Activated CD8-positive, alpha-beta memory T cell treated with anti-CD3 and anti-CD28 coated beads, Interleukin-2, amount 50 U/mL, for 24 hours (primary cell): ENCODE data around the gene BET1.

Experiments used
- DNase-seq: peaks from one replicate; pipeline ENCODE4 v3.0.0-alpha.2; 2020; ENCODE audit errors: extremely low read depth

The BET1 gene

DNA sequence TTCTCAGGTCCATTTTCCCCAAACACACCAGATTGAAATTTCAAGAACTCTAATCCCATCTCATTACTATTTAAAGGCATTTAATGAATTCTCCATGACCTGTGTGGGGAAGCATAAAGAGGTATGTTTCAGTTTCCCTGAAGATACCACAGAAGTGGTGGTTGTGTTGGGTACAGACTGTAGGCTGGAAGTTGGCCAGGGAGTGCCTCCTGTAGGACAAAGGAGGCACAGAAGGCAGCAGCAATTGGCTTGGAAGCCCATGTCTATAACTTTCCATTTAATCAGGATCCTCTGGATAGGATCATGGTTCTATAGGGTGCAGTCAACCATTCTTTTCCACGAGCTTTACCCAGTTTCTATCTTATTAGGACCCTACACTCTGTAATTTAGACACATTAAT, 8.6 kb upstream of the BET1 start:
- no peak for DNase-seq

DNA sequence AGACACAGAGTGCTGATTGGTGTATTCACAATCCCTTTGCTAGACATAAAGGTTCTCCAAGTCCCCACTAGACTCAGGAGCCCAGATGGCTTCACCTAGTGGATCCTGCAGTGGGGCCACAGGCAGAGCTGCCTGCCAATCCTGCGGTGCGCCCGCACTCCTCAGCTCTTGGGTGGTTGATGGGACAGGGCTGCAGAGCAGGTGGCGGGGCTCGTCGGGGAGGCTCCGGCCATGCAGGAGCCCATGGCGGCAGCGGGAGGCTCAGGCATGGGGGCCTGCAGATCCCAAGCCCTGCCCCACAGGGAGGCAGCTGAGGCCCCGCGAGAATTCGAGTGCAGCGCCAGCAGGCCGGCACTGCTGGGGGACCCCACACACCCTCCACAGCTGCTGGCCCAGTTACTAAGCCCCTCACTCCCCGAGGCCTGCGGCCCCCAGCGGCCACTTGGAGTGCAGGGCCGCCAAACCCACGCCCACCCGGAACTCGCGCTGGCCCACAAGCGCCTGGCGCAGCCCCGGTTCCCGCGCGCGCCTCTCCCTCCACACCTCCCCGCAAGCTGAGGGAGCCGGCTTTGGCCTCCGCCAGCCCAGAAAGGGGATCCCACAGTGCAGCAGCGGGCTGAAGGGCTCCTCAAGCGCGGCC, 7.7 kb upstream of the BET1 start:
- no peak for DNase-seq

DNA sequence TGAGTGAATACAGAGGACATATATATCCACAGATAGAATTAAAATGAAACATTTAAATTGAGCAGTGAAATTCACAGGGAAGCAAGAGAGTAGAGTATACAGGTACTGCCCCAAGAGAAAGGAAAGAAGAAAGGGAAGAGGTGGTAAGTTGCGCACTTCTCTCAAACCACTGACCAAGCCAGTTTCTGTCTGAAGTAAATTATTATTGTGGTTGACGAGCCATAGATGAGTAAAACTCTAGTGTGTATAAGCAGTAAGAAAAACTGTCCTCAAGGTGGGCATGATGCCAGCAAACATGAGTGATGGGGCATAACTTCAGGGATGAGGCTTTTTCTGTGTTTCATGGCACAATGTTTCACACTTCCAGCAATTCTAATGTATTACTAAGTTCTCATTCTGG, 4.4 kb upstream of the BET1 start:
- no peak for DNase-seq

GRCh38 chr7:94005753-94006152, 1.6 kb upstream of the BET1 start:
- no peak for DNase-seq

- DNase-seq = no peak
These were observed 620 bp downstream of the BET1 start for GRCh38 chr7:94003446-94004023.

- DNase-seq = no peak
These were observed 2.8 kb downstream of the BET1 start for GRCh38 chr7:94001396-94001795.

- no peak for DNase-seq
These were observed 6.3 kb downstream of the BET1 start for GRCh38 chr7:93997868-93998267.

DNA sequence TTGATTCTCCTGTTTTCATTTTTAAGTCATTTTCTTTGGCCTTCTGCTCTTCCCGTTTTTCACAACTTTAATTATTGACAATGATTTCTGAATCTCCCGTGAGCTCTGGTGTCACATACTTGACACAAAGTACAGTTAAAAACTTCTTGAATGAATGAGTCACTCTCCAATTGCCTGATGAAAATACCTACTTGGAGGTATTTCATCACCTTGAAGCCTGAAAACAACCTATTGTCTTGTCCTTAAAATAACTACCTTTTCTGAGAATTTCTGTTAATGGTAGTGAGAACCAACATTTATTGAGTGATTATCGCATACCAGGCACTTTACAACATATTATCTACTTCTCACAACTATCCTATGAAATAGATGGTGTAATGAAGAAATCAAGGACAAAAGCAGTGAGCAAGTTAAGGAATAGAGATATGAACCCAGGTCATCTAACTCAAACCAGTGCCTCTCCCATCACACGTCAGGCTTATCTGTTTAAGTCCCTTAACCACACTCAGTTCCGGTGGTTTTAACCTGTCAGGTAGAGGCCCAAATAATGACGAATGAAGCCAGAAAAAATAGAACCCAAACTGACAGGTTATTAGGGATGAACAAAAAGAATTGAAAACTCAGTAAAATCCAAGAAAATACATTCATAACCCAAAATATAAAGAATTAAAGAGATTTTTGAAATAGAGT, 11.6 kb downstream of the BET1 start:
- DNase-seq = no peak

DNA sequence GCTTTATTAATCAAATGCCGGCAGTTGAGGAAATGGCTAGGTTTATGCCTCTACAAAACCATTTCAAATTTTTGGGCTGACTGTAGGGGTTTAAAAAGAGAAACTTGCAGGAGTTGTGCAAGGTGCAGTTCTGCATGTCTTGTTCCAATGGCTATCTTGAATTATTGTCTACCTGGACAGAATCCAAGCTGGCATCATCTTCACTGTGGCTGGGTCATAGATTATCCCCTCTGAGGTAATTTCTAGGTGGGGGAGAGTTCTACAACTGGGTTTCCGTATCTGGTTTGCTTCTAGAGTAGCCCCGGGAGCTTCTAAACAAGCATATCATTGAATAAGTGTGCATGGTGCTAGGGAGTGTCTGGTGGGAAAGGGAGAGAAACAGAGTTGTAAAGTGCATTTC, 16.9 kb downstream of the BET1 start:
- DNase-seq = no peak

DNA sequence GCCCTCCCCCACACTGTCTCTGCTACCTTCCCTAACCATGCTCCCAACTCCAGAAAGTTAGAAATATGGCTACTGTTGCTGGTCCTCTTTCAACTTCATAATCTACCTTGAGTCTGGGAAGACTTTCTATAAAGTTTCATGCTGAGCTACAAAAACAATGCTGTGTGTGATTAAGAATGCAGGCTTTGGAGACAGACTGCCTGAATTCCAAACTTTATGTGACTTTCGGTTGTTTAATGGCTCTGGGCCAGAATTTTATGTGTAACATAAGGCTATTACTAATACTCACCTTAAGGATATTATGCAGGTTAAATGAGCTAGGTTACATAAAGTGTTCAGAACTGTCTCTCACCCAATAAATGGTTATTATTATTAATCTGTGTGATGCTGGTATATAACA, 19.1 kb downstream of the BET1 start:
- DNase-seq = no peak

DNA sequence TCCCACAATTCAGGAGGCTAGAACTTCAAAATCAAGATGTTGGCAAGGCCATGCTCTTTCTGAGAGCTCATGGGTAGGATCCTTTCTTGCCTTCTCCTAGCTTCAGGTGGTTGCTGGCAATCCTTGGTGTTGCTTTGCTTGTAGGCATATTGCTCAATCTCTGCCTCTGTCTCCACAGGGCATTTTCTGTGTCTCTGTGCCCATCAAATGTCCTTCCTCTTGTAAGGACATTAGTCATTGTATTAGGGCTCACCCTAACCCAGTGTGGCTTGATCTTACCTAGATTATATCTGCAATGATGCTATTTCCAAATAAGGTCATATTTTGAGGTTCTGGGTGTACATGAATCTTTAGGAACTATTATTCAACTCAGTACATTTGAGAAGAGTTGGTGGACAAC, 20.1 kb downstream of the BET1 start:
- DNase-seq = no peak

DNA sequence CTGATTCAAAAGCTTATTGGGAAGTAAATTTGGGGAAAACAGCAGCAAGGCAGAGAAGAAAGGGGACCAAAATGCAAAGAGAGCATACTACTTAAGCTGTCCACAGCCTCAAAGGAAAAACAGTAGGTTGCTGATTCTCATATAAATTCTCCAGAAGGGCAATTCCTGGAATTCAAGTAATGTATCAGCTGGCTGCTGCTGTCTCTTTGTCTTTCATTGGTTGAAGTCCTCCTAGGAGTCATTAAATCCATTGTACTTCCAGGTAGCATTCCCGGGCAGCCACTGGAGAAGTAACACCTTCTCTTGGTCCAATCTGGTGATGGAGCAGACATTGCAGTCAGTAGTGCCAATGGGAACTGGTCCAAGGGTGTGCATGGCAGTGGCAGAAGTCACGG, 22.7 kb downstream of the BET1 start:
- DNase-seq = no peak

- no peak for DNase-seq
These were observed 23.2 kb downstream of the BET1 start for GRCh38 chr7:93980744-93981479.

DNA sequence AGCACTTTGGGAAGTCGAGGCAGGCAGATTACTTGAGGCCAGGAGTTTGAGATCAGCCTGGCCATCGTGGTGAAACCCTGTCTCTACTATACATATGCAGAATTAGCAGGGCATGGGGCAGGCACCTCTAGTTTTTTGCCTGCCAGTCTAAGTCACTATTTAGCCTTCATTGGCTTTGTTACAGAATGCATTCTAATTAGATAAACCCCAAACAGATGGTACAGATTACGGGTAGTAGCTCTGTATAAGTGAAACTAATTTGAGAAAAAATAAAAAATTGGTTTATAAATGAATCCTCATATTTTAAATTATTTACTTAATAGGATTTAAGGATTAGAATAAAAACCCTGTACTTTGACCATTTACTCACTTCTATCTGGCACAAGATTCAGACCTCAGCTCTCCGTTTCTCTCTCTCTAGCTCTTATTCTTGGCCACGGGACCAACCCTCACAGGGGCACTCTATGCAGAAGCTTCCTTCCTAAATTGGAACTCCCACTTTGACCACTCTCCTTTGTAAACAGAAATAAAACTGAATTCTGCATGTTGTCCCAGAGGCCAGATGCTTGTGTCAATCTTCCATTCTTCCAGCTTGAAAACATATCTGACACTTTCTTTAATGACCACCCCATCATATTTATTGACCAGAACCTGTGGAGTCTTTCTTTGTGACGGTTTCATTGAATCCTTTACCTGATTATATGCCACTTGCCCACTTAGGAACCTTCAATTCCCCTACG, 26.8 kb downstream of the BET1 start:
- DNase-seq = no peak

DNA sequence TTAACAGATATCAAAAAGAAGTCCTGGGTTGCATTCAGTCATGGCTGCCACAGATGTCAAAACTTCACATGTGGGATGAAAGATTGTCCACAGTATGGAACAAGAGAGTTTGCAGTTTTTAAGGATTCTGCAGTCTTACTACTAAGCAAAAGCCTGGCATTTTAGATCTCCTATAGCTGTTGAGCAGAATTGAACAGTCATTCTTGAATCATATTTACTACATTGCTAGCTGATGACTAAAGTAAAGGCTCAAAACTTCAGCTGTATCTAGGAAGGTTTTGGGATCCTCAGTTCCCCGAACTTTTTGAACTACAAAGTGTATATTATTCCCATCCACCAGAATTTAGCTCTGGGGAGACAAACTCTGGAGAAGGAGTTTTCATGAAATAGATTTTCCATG, 31.0 kb downstream of the BET1 start:
- DNase-seq = no peak

GRCh38 chr7:93972029-93972725, 32.0 kb downstream of the BET1 start:
- no peak for DNase-seq

DNA sequence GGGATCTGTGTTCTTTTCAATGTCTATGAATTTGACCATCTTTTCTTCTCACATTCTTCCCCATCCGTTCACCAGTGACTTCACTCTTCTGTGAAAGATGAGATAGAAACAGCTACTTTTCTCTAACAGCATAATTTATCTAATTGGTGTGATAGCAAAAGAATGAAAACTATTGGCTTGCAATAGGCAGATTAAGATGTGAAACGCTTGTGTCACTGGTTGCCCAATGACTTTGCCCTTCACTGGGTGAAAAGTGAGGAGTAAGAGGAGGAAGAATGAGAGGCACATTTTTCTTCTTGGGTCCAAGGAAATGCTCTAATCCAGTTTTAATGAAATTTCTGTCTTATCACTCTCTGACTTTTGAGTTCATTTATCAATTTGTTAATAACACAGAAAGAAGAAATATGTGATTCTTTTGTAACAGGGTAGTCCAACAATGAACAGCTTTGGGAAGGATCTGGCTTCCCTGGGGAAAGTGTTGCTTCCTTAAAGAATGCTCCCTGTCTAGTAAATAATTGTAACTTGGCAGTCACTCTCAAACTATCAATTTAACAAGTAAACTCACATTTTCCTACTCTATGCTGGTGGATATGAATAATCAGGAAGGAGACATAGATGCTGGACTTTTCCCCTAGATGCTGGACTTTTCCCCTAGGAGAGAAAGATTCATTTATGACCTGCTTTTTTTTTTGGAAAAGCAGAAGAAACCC, 35.1 kb downstream of the BET1 start:
- no peak for DNase-seq

GRCh38 chr7:93964813-93965212, 39.3 kb downstream of the BET1 start:
- no peak for DNase-seq

GRCh38 chr7:93964262-93964661, 39.9 kb downstream of the BET1 start:
- no peak for DNase-seq

DNA sequence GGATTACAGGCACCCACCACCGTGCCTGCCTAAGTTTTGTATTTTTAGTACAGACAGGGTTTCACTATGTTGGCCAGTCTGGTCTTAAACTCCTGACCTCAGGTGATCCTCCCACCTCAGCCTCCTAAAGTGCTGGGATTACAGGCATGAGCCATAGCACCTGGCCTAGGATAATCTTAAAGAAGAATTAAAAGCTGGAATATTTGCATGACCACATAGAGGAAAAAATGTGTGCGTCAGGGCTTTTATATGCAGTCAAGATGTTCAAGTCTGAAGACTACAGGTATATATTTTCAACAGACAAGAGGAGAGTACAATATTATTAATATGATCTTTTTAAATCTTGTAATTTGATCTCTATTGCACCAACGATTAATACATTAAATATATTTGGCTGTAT, 43.2 kb downstream of the BET1 start:
- no peak for DNase-seq

GRCh38 chr7:93958651-93959050, 45.5 kb downstream of the BET1 start:
- no peak for DNase-seq
